HFFc6 (cell line): ENCODE results near the gene MAGEA9B. TPM values are rescaled to one million over a fixed set of nuclear protein-coding genes. Genes with fewer than 3 reads are reported as not detected.
"Not testable (repeated sequence)": the region's sequence is repeated elsewhere in the genome, so short reads cannot be mapped to it uniquely, and the experiment has no call there.

Experiments used
- DNase-seq: peaks from one replicate; pipeline ENCODE4 v3.0.0-alpha.2; 2018
- H3K27ac Mint-ChIP-seq: 2 replicates; pipeline ENCODE4 v1.8.0; 2020; ENCODE audit warnings: mild to moderate bottlenecking, mixed read lengths
- H3K27me3 Mint-ChIP-seq: 2 replicates; pipeline ENCODE4 v1.8.0; 2021; ENCODE audit warnings: mild to moderate bottlenecking, moderate library complexity, mixed read lengths; ENCODE audit not compliant: insufficient read depth
- H3K36me3 Mint-ChIP-seq: 2 replicates; pipeline ENCODE4 v1.8.0; 2021; ENCODE audit warnings: low read depth, mixed read lengths
- H3K4me1 Mint-ChIP-seq: 2 replicates; pipeline ENCODE4 v1.8.0; 2020; ENCODE audit warnings: low read depth, mixed read lengths
- H3K4me3 Mint-ChIP-seq: 2 replicates; pipeline ENCODE4 v1.8.0; 2020; ENCODE audit warnings: mild to moderate bottlenecking, moderate library complexity, mixed read lengths
- H3K9me3 Mint-ChIP-seq: 2 replicates; pipeline ENCODE4 v1.8.0; 2020; ENCODE audit warnings: mild to moderate bottlenecking, mixed read lengths
- CTCF ChIP-seq: fragments of 200-600 bp; sonication (generic); IDR thresholded peaks from 2 replicates; pipeline ENCODE4 v1.5.0; 2021; ENCODE audit warnings: antibody characterized with exemption, mild to moderate bottlenecking
- total RNA-seq, 6 experiments: library from RNA; stranded (reverse); fragmentation: NEBNext Ultra II Directional; extraction: Animal tissue kit (Norgen Biotek cat#: 25700); gene quantifications; 2 replicates in 1 of 6; 3 replicates in 5 of 6; pipeline ENCODE4 v1.2.3, GENCODE V29; 2021

MAGEA9B gene
- total RNA-seq, 6 experiments from 2014 or later = not detected

GRCh38 chrX:149628768-149629167, 41.5 kb upstream of the MAGEA9B start:
- Mint-ChIP-seq H3K36me3 (no peaks in the 10 kb centered on the region), H3K27me3 (no peaks in the 10 kb centered on the region; the same call in 1 of the 2 replicates), H3K9me3 (no peaks in the 10 kb centered on the region)

GRCh38 chrX:149628280-149628679, 41.0 kb upstream of the MAGEA9B start:
- Mint-ChIP-seq H3K27me3 (no peaks in the 10 kb centered on the region; the same call in 1 of the 2 replicates), H3K9me3 (no peaks in the 10 kb centered on the region)

More at GRCh38 chrX:149628768-149629167, 41.5 kb upstream of the MAGEA9B start:
- Mint-ChIP-seq H3K27ac (no peak overlapping the region), H3K4me1 (peaks cover 23% of the 10 kb centered on the region), H3K4me3 (no peak overlapping the region)
- DNase-seq = no peak
- TF ChIP-seq CTCF = no peak

GRCh38 chrX:149626829-149627228, 39.6 kb upstream of the MAGEA9B start:
- H3K9me3 Mint-ChIP-seq, H3K36me3 Mint-ChIP-seq, H3K27ac Mint-ChIP-seq, DNase-seq, H3K4me3 Mint-ChIP-seq, H3K27me3 Mint-ChIP-seq: not testable (repeated sequence)
- peaks cover 18% of the 10 kb centered on the region for H3K4me1 Mint-ChIP-seq

More at GRCh38 chrX:149628280-149628679, 41.0 kb upstream of the MAGEA9B start:
- Mint-ChIP-seq H3K27ac (no peak overlapping the region), H3K4me1 (peaks cover 23% of the 10 kb centered on the region), H3K4me3 (no peak overlapping the region), H3K36me3 (no peaks in the 10 kb centered on the region)
- no peak for TF ChIP-seq CTCF
- DNase-seq = no peak

- not testable (repeated sequence) for H3K27ac Mint-ChIP-seq, H3K4me1 Mint-ChIP-seq, H3K27me3 Mint-ChIP-seq, DNase-seq, H3K9me3 Mint-ChIP-seq, H3K4me3 Mint-ChIP-seq, H3K36me3 Mint-ChIP-seq
These were observed 32.4 kb upstream of the MAGEA9B start for GRCh38 chrX:149619662-149620061.

GRCh38 chrX:149618871-149619270, 31.6 kb upstream of the MAGEA9B start:
- Mint-ChIP-seq H3K9me3 (no peaks in the 10 kb centered on the region), H3K4me3 (no peak overlapping the region), H3K27ac (no peak overlapping the region), H3K27me3 (peaks cover 3% of the 10 kb centered on the region), H3K36me3 (no peaks in the 10 kb centered on the region), H3K4me1 (no peaks in the 10 kb centered on the region)
- DNase-seq = no peak
- TF ChIP-seq CTCF = no peak

GRCh38 chrX:149611623-149612175, 24.4 kb upstream of the MAGEA9B start:
- Mint-ChIP-seq H3K36me3 (no peaks in the 10 kb centered on the region), H3K4me3 (no peak overlapping the region), H3K27ac (no peak overlapping the region), H3K4me1 (peaks cover 4% of the 10 kb centered on the region; the same call in 1 of the 2 replicates), H3K9me3 (no peaks in the 10 kb centered on the region), H3K27me3 (no peaks in the 10 kb centered on the region)
- no peak for DNase-seq
- no peak for TF ChIP-seq CTCF

- H3K4me1 Mint-ChIP-seq = peaks cover 11% of the 10 kb centered on the region
- H3K36me3 Mint-ChIP-seq = peaks cover 4% of the 10 kb centered on the region
- H3K4me3 Mint-ChIP-seq = no peak overlapping the region
- no peak for TF ChIP-seq CTCF
- DNase-seq = no peak
- H3K9me3 Mint-ChIP-seq = no peaks in the 10 kb centered on the region
- no peak overlapping the region for H3K27ac Mint-ChIP-seq
- H3K27me3 Mint-ChIP-seq = no peaks in the 10 kb centered on the region
These were observed 23.3 kb upstream of the MAGEA9B start for GRCh38 chrX:149610511-149610910.
